Measurements from ENCODE around the gene TPP1.

GRCh38 chr11:6618117-6619003, 862 bp downstream of the TPP1 start:
- TF ChIP-seq CTCF (IDR thresholded peaks at IDR 0.05) (no peak), POLR2A (IDR thresholded peaks at IDR 0.05) (no peak), EP300 (IDR thresholded peaks at IDR 0.05) (peak in 1 of 2 donors; percentile 33)
